Right ventricle myocardium superior (tissue), 1 donor: ENCODE results near the gene SETBP1. TPM values are rescaled to one million over a fixed set of nuclear protein-coding genes. Genes with fewer than 3 reads are reported as not detected.

Experiments
- ATAC-seq: fragments of 200-7000 bp; cut with Tn5 transposase; one replicate; pipeline ENCODE4 v1.9.1; 2020; ENCODE audit warnings: mild to moderate bottlenecking; ENCODE audit not compliant: poor library complexity
- DNase-seq: peaks from one replicate; pipeline ENCODE4 v3.0.0-alpha.2; 2020
- intact Hi-C: fragments of 100-400 bp; cut with DNase I; formaldehyde crosslinking; loops from one replicate; pipeline ENCODE4 v1.11.2; 2022
- total RNA-seq: library from RNA; stranded (reverse); fragmentation: NEBNext Ultra II Directional; extraction: Animal tissue kit (Norgen Biotek cat#: 25700); gene quantifications from one replicate; pipeline ENCODE4 v1.2.1, GENCODE V29; 2021
- donor health status: DM: no; HTN: yes; CAD: no; lungs with severe emphysema.

SETBP1 gene
- total RNA-seq, 1 donor from 2014 or later = 6.3 TPM

DNA sequence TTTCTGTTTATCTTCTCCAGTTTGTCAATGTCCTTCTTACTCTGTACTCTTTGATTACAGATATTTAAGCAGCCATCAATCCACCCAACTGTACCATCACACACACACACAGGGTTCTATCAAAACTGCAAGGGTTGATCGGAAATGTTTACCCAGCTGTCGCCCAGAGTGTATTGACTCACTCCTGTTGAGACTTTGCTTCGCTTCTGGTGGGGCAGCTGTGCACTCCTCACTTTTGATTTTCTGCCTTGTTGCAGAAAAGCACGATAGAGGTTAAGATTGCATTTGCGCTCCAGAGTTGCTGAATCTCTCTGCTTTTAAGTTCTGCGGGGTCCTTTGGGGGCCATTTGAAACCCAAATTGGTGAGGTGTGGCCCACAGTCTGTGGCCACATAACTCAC lies 216.2 kb downstream of the SETBP1 start:
- no peak for ATAC-seq
- intact Hi-C loops = loop anchor here (10.0 kb wide), 2 partner anchors 212 to 322 kb away; partner anchors contain the start of gene SETBP1

DNA sequence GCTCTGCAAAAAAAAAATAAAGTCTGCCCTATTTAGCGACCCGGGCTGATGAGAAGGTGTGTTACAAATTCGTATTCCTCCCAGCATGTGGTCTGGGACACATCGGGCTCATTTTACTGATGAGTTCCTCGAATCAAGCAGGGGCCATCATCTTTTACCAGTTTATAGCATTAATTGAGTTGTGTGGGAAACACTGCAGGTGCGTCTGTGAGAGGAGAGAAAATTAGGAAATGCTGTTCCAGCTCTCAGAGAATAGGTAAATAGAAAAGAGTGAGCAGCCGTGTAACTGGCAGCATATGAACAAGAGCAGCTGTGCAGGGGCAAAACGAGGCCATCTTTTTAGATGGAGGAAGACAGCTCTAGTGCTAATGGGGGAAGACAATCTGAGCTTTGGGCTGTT lies 216.7 kb downstream of the SETBP1 start:
- DNase-seq = no peak
- no peak for ATAC-seq
- intact Hi-C loops = loop anchor here (10.0 kb wide), 2 partner anchors 213 to 323 kb away; partner anchors contain the start of gene SETBP1

More for the DNA sequence above, 216.2 kb downstream of the SETBP1 start:
- DNase-seq = no peak

DNA sequence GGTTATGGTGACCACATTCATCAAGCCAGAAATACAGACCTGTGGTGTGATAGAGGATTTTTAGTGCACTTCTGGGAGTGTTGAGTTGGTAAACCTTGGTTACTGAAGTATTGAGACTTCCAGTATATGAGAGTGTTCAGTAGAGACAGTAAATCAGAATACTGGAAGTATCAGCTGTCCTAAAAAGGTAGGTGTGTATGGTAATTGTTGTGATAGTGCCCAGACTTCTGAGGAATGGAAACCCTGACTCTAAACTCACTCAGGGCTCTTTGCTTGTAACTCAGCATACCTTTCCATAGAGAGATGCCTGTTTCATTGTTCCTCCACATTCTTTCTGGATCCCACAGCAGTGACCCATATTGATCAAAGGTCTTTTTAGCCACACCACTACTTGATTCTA lies 217.1 kb downstream of the SETBP1 start:
- intact Hi-C loops = loop anchor here (10.0 kb wide), 2 partner anchors 213 to 323 kb away; partner anchors contain the start of gene SETBP1
- DNase-seq (no peak), ATAC-seq (no peak)

DNA sequence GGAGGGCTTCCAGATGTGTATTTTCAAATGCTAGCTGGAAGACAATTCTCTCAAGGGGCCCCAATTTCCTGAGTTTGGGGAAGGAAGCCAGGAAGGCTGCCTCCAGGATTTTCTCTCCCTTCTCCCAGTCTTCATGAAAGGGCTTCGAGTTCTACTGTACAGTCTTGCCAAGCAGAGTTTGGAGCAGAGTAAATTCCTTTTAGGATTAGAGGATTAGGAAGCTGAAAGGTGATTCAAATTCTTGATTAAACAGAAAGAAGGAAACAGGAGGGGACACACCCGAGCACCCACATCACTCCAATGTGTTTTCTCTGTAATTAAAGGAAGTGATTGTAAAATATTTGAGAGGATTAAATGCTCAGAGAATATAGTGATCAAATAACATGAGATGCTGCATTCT lies 217.8 kb downstream of the SETBP1 start:
- no peak for DNase-seq
- intact Hi-C loops = loop anchor here (10.0 kb wide), 2 partner anchors 214 to 324 kb away; partner anchors contain the start of gene SETBP1
- ATAC-seq = no peak

DNA sequence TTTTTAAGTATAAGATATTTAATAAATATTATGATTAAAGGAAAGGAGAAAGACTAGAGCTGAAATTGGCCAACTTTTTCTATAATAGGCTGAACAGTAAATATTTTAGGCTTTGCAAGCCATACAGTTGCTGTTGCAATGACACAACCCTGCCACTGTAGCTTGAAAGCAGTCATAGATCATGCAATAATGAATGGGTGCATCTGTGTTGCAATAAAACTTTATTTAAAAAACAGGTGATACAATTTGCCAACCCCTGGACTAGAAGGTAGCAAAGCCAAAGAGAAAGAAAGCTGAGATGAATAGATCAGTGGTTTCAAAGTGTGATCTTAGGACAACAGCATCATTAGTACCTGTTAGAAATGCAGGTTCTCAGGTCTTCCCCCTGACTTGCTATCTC lies 219.1 kb downstream of the SETBP1 start:
- intact Hi-C loops = loop anchor here (10.0 kb wide), 2 partner anchors 215 to 325 kb away; partner anchors contain the start of gene SETBP1
- DNase-seq = no peak
- no peak for ATAC-seq

DNA sequence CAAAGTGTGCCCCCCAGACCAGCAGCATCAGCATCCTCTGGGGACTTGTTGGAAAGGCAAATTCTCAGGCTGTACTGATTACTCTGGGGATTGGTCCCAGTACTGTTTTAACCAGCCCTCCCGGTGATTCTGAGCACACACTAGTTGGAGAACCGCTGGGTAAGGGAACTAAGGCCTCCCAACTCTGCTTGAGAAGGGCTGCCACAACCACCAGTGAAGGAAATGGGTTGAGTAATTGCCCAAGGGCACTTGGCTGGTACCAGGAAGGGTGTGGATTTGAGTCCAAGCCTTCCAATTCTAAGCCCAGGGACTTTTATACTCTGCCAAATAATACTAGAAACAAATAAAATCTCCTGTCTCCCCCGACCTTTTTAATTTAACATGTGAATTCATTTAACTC lies 219.9 kb downstream of the SETBP1 start:
- DNase-seq = no peak
- no peak for ATAC-seq
- intact Hi-C loops = no loop called here

DNA sequence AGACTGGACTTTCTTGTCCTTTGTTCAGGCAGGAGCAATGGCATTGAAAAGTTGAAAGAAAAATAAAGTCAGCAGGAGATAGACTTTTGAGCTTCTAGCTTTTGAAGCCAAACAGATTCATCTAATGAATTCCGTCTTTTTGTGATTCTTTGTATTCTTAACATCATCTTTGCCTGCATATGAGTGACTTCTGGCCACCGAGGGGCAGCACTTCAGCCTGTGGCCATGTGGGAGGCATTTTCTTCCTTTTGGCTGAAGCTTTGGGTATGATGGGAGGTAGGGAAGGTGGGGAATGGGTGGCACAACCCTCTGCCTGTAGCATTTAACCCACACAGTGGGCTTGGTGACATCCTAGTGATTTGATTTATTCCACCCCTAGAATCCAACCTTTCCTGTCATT lies 220.6 kb downstream of the SETBP1 start:
- no peak for ATAC-seq
- intact Hi-C loops = no loop called here
- DNase-seq = no peak

DNA sequence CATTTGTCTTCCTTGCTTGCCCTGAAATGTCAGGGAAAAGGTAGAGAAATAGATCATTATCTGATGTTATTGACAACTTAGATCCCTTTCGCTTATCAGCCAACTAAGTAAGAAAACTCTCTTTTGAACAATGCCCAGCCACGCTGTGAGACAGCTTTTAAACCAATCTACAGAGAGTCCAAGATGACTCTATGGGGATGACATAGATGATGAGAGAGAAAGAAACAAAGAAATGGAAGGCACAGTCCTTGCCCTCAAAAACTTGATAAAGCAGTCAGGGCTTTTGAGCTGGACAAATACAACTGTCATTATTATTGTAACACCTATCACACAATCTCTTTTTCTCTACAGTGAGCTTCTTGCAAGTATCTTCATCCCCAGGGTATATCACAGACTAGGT lies 222.6 kb downstream of the SETBP1 start:
- ATAC-seq = no peak
- intact Hi-C loops = no loop called here
- DNase-seq = no peak

DNA sequence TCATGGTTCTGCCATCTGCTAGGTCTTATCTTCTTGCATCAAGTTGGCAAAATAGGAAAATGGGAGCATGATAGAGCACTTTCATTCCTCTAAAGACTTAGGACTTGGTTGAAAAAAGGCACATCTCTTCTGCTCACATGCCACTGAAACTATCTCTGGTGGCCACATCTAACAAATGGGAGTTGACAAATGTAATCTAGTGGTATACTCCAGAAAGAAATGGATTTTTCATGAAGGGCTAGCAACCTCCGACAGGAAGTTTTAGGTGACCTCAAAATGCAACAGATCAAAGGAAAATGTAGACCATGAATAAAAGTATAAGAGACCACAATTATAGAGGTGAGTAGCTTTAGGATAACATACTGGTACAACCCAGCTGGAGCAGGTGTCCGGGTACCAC lies 224.1 kb downstream of the SETBP1 start:
- intact Hi-C loops = no loop called here
- no peak for ATAC-seq

DNA sequence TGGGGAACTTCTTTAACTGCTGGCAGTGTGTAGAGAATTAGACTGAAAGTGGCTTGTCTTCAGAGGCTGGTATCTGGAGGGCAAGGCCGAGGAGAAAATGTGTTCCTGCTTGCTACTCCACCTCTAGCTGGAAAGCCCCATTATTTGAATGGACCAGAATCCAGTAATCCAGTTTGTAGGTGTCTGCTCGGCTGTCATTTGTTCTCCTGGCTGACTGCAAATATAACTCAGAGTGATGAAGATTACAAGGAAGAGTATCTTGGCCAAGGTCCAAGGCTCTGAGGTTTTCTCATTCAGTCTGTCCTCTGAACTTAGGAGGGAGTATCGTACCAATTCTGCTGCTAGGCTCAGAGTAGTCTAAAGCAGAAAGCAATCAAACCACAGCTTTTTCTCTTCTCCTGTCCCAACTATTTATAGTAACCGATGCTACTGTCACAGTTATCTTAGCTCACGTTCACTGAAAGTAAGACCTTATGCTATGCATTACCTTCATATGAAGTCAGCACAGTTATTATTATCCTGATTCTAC lies 228.6 kb downstream of the SETBP1 start:
- DNase-seq (no peak), ATAC-seq (no peak)
- intact Hi-C loops = no loop called here

More for the DNA sequence above, 224.1 kb downstream of the SETBP1 start:
- no peak for DNase-seq

DNA sequence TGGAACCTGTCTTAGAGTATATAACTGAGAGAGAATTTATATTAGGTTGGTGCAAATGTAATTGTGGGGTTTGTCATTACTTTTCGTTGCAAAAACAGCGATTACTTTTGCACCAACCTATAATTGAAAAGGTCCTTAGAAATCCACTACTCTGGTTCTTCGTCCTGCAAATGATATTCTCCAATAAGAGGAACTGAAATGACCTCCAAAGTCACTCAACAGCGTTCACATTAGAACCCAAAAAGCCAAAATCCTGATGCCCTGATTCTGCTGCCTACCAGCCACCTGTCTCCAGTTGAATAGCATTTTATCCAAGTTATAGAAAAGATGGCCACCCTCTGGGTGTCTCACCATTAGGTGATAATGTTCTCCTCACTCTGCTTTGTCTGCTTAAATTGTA lies 230.6 kb downstream of the SETBP1 start:
- DNase-seq (no peak), ATAC-seq (no peak)
- intact Hi-C loops = no loop called here

DNA sequence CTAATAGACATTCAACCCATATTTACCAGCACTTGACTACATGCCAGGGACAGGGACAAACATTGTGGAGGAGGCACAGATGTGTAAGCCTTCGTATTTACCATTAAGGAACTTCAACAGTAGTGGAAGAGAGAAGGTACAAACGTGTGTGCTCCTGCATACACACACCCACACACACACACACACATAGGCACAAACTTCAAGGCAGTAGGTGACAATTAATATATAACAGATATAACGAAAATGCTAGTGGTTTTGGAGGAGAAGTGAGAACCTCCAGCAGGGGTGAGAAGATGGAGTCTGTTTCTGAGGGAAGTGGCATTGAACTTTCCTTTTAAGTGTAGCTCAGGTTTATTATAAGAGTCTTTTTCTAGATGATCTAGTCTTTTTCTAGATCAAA lies 231.1 kb downstream of the SETBP1 start:
- ATAC-seq = no peak
- intact Hi-C loops = no loop called here
- no peak for DNase-seq

DNA sequence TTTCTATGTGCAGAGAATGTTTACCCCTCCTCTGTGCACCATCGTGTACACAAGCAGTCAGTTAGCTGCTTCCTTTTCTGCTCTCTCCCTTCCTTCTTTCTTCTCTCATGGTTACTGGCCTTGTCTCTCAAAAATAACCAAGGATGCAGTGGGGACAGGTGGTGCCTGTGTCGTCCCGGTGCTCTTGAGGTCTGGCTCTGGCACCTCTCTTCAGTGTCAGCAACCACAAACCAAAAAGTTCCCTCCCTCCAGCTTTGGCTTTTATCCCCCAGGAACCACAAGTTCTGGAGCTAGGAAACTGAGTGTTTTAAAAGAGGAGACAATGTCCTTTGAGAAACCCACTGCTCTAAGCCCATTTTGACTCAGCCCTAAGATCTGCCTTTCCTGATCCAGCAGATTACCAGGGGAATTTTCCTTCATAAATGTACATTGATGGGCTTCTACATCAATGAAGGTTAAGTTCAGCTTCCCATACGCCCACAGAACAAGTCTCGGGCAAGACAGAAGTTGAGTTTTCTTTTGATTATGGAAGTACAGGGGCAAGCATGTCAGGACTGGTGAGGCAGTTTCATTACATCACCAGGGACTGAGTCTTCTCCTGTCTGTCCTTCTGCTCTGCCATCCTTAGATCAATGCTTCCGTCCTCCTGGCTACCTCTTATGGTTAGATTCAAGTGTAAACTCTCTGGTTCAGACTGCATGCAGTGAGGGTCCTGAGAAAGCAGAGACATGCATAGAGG lies 232.2 kb downstream of the SETBP1 start:
- ATAC-seq (no peak), DNase-seq (no peak)
- intact Hi-C loops = no loop called here

DNA sequence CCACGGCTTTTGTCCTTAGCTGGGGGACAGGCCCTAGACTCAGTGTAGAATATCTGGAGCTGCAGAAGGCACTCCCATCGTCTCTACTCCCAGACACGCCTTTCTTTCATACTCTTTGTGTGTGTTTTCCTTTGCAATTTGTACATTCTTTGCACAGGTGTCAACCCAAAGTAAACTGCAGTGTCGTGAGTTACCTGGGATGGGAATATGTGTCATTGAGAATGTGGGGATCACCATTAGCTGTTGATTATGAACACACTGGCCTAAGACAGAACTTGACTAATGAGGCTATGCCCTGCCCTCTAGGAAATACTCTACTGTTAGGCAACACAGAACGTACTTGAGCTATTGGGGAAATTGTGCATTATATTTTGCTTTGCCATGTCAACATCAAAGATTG lies 233.3 kb downstream of the SETBP1 start:
- no peak for ATAC-seq
- no peak for DNase-seq
- intact Hi-C loops = no loop called here

DNA sequence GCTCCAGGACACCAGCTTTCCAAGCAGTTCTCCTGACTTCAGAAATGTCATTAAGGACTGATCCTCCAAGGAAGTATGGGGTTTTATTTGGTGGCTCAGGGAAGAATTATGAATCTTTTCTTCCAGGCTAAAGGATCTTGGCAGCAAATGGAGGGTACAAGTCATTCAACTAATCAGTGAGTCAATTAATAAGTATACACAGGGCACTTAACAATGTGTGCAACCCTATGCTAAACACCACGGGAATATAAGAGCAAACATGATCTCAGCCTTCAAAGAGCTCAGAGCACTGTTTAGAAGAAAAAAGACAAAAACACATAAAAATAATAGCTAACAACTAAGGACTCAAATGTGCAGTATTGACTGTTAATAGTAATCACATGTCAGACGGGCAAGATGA lies 234.5 kb downstream of the SETBP1 start:
- DNase-seq (no peak), ATAC-seq (no peak)
- intact Hi-C loops = no loop called here

DNA sequence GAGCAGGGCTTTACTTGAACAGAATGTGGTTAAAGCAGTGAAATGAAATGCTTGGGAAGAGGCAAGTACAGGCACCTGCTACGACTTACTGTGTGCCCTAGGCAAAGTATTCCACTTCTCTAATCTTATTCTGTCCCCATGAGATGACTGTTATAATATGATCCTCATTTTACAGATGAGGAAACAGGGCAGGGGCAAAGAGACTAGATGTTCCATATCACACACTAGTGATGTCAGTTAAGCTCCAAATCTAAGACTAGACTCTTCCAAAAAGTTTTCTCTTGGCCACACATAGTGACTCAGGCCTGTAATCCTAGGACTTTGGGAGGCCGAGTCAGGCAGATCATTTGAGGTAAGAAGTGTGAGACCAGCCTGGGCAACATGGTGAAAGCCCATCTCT lies 235.0 kb downstream of the SETBP1 start:
- intact Hi-C loops = no loop called here
- ATAC-seq = no peak

DNA sequence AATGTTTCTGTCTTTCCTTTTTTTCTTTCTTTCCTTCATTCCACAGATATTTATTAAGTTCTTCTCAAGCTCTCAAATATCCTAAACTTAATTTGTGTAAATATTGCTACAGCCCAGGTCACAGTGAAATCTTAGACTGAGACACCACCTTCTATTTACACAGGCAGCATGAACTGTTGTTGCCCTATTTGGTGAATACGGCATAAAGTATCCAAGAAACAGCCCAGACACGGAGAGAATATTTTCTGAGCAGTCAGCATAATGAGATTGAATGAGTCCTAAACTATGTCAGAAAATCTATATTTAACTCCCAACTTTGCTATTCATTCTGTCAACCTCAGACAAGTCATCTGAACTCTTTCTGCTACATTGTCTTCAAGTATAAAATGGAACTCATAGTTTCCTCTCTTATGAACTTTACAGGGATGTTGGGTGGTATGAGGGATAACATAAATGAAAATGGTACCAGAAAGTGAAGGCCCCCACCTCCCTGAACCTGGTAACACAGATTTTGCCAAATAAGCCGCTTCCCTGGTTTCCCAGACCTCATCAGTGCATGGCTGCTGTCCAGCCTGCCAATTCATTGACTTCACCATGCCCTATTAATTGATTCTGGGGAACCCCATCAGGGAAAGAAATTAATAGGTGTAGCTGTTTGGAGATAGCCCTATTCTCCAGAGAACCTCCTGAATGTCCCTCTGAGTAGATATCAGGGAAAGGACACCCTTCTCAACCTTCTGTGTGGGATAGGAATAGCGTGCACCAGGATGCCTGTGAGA lies 235.9 kb downstream of the SETBP1 start:
- DNase-seq (no peak), ATAC-seq (no peak)
- intact Hi-C loops = no loop called here

More for the DNA sequence above, 235.0 kb downstream of the SETBP1 start:
- no peak for DNase-seq

DNA sequence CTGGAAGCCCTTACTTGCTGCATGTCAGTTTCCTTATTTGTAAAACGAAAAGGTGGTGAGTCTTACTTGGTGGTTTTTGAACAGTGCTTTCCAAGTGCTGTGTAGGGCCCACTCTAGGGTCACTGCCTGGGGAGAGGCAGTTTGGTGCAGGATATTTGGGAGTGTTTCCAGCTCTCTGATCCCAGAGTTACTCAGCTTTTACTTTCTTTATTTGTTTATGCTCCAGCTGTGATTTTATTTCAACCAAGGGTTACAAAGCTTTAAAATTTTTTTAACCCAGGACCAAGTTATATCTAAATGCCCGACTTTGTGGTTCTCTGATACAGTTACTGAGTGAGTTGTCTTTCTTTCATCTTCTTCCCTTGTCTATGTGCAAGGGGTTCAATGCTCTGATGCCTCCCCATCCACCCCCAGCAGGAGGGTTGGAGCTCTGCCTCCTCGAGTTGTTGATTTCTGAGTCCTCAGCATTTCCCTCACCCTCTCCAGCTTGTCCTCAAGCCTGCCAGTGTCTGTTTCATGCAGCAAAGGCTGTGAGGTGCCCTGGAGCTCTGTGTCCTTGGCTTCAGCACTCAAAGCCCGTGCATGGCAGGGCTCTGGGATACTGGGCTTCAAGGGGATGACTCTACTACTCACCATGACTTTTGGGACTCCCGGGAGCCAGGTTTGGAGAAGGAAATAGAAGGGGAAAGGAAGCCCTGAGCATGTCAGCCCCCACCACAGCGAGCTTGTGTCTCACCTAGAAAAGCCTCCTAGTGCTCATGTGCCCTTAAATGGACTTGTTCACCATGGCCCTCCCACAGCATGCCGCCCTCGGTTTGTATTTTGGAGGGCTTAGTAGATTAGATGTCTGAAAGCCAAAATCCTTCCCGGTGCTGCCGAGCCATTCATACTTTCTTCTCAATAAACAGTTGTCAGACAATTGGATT lies 236.8 kb downstream of the SETBP1 start:
- intact Hi-C loops = no loop called here
- ATAC-seq (peak; percentile 73), DNase-seq (no peak)

DNA sequence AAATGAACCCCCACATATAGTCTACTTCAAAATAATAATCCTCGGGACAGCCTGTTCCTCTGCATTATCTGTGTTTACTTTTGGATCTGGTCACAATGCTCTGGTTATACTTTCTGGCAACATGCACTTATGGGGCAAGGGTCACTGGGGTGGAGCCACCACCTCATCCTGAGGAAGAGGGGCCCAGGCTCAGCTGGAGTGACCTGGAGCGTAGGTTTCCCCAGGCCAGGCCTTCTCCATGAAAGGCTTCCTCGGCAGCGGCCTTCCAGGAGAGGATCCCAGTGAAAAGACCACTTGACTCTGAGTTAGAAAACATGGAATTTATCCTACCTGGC lies 237.4 kb downstream of the SETBP1 start:
- intact Hi-C loops = no loop called here
- ATAC-seq = peak; percentile 49
- no peak for DNase-seq
